HUDEP-2 (cell line): ENCODE results near the gene FLRT2.

Experiments
- DNase-seq, 76 experiments: peaks; one replicate each; lab custom pipeline; 2025; ENCODE audit not compliant: unreplicated experiment in 76 of 76; lab: John Stamatoyannopoulos, UW

Gene FLRT2

DNA sequence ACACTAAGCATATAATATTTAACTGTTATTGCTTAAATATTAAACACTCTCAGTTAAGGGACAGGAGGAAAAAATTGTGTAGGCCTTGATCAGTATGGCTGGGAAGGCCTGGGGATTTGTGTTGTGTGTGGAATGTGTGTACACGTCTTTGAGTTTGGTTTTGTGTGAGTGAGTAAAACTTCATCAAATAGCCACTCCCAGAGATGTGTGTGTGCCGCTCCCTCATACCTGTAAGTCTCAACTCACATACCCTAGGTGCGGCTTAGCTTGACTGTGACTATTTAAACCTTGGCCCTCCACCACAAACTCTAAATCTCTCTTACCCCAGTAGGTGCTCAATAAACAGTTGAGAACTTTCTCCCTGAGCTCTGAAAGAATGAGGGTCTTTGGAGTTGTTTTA is 64.3 kb downstream of the FLRT2 start:
- no peak for DNase-seq

DNA sequence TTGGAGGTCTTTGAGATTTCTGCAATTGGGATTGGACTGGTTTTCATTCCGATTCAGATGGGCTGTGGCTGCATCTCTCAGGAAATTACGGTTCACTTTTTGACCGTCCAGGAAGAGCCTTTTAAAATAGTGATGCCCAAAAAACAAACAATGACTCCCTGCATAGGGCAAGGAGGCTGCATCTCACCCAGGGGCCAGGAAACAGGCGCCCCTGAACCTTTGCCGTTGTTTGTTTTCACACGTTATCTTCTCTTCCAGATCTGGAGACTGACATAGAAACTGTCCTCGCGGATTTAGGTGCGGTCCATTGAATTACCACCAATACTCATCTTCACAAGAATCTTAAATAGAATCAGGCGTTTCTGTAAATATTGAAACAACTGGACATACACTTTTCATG is 66.0 kb downstream of the FLRT2 start:
- no peak for DNase-seq

DNA sequence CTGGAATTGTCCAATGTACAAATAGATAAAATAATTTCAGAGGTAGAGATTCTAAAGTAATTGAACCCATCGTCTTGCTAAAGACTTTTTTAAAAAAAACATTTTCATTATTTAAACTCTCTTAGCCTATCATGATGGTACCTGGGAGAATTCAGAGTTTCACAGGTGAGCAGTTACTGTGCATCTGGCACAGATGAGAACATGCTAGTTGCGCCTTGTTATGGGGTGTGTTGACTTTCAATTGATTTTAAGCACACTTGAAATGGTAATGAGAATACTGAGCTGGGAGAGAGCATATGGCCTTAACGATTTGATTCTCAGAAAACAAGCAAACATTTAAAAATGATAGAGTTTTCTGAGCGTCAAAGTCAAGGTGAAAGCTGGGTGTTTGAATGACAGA is 66.6 kb downstream of the FLRT2 start:
- no peak for DNase-seq

DNA sequence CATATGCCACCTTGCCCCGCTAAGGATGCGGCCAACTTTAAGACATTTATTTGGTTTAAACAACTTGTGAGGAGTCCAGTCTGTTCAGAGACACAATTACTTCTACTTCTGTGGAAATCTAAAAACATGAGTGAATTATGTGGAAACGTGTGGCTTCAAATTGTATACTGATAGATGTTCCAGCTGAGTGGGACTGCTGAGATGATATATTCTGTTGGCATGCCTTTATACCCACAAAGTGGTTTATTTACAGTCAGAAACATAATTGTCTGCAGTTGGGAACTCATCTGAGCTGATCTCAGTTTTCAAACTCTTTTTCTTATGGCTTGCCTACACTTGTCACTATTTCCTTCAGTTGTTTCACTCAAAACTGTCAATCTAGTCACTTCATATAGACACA is 67.8 kb downstream of the FLRT2 start:
- DNase-seq = no peak

DNA sequence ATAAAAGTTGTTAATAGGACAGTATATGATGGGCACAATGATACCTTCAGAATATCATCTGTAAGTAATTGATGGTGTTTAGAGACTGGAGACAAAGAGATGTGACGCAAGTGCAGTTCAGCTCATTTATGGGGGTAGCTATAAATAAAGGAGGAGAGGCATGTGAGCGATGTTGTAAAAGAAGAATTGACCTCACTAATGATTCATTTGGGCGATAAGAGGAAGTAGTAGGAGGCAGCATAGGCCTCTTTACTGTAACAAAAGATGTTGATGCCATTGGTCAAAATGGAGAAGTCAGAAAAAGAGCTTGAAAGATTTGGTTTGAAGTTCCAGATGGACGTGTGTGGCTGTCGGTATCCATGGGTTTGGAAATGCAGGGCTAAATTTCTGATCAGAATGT is 70.0 kb downstream of the FLRT2 start:
- DNase-seq = no peak

DNA sequence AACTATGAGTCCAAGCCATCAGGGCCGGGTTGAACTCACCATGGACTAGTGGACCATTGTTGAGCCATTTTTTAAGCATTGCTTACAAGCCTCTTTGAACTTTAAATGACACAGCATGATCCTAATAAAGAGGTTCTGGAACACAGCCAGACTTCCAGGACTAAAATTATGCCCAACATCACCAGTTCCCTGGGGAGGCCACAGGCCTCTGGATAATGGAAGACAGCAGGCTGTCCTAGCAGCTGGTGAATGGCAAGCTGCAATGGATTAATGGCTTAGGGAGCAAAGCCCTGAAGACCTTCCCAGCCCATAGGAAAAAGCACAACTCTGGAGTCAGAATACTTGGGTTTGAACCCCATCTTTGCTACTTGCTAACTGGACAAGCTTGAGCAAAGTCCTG is 71.3 kb downstream of the FLRT2 start:
- no peak for DNase-seq

DNA sequence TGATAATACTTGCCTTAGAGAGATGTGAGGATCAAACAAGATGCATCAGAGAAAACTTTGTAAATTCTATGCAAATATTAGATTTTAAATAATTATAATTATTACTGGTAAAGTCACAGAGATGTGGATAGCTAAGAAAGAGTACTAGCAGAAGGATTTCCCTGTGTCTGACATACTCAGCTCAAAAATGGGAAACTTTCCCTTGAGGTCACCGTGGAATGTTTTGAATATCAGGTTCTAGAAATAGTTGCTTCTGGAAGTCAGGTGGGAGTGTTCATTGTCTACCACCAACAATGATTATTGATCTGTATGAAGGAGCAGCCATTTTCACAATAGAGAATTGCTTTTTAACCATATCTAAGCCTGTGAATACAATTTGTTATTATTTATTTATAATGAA is 71.7 kb downstream of the FLRT2 start:
- no peak for DNase-seq

DNA sequence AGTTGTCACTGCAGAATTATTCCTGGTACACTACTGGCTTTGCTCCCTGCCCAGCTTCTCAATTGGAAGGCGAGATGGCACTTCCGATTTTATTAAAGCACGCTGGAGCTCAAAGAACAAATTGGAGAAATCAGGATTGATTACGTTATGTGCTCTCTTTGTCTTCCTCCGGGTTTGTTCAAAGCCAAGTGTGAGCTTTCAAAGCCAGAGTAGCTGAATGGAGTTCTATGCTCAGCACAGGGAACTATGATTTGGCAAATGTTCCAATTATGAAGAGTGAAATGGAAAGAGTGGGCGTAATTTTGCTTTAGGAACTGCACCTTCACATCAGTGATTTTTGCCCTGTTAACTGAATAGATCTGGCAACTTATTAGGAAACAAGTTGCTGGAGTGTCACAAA is 72.4 kb downstream of the FLRT2 start:
- no peak for DNase-seq

DNA sequence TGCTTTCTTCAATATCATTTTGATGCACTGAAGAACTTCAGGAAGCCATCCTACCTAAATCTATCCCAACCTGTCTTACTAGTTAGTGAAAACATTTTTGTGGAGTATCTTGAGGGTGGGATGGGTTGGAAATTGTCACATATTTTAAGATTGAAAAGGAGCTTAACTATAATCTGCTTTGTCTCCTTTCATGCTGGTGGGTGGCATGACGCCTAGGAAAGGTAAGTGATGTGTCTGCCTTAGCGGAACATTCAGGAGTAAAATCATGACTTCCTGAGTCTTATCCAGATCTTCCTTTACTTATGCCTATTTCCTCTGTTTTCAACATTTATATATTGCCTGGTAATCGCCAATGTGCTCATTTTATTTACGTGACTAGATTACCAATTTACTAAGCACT is 74.1 kb downstream of the FLRT2 start:
- no peak for DNase-seq

DNA sequence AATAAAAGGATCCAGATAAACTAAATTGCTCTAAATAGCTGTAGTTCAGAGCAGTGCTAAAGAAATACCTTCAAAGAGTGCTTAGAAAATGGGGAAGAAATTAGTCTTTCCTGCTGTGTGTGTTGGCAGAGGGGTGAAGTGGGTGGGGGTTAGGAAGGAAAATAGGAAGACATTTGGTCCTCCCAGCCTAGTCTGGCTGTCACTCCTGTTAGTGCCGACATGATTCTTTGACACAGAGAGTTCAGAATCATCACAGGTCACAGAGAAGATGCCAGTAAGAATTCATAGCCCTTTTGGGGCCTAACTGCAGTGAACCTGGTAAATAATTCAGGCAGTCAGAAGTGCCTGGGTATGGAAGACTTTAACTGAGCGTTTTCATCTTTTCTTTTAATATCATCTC is 74.8 kb downstream of the FLRT2 start:
- no peak for DNase-seq

DNA sequence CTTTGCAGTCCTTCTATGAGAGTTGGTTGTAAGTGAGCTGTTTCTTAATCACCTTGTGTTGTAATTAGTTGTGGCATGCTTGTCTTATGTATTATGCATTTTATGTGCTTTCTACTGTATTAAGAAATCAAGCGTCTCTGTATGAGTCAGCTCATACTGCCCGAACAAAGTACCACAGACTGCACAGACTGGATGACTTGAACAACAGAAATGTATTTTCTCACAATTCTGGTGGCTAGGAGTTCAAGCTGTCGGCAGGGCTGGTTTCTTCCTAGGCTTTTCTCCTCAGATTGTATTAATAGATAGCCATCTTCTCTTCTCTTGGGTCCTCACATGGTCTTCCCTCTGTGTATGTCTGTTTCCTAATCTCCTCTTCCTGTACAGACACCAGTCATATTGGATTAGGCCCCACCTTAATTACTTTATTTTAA is 77.7 kb downstream of the FLRT2 start:
- no peak for DNase-seq

DNA sequence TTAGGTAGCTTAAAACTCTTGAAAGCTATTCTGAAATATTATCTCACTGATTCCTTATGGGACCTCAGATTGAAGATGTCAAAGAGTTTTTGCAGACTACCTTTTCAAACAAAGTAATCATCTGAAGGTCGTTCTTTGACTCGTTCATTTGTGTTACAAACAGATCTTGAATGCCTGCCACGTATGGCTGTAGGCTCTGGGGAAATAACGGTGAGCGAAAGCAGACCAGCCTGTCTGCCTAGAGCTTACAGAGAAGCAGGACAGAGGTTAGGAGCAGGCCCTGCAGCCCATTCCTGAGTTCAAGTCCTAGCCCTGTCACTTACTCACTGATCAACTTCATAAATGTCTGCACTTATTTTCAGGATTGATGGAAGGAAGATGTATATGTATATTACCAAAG is 83.6 kb downstream of the FLRT2 start:
- no peak for DNase-seq

DNA sequence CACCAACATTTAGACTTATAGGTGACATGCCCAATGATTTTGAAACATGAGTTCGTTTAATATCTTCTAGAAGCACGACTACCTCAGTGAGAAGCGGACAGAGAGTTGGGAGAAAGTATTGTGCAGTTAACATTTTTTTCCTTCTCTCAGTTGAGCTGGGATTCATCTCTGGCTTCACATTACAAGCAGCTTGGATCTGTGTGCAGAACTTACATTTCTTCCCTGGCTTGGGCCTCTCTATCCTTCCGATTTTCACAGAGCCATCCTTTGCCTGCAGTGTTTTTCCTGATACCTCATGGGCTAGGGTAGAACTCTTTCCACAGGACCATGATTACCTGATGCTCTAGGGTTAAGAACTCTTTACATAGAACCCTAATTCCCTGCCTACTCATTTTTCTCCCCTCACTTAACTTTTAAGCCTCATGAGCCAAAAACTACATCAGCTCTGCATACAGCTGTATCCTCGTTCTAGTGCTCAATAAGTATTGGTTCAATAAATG is 86.5 kb downstream of the FLRT2 start:
- no peak for DNase-seq

DNA sequence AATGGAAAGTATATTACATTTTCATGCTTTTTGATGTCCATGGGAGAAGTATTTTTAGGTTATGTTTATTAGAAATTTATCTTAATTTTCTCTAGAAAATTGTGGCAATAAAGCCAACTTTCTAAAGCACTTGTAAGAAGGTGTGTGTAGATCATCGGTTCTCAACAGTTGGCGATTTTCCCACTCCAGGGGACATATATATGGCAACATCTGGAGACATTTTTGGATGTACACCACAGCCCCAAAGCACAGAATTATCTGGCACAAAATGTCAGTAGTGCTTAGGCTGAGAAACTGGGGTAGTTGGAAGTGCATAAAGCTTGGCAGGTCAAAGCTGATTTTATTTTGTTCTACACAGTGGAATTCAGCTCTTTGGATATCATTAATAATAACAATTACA is 86.9 kb downstream of the FLRT2 start:
- no peak for DNase-seq

DNA sequence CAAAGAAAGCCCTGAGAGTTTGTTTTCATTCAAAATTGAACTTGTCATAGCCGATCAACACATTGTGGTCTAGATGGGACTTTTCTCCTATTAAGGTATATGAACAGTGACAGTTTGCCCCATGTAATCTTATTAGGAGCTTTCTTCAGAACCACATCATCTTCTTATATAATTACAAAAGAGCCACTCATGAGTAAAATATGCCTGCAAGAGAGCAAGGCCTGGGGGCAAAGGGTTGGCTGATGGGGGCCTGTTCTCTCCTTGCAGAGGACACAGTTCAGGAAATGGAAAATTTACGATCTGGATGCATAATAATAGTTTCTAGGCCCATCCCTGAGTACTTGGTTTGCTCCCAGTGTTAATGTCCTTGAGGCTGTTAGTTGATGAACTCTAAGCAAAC is 87.8 kb downstream of the FLRT2 start:
- no peak for DNase-seq

DNA sequence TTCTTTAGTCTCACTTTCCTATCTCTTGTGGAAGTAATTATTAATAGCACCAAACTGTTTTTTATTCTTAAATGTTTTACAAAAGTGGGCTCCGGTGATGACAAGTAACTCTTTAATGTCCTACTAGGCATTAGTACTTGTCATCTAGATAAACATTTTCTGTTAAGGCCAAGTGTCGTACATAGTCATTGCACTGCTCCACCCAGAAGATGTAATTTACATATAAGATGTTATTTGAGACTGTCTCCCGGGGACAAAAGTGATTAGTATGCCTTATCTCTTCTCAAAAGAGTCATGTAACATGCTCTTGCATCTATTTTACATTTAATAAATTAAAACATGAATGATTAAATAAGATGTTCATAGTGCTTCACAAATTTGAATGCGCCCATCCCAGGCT is 88.4 kb downstream of the FLRT2 start:
- no peak for DNase-seq

DNA sequence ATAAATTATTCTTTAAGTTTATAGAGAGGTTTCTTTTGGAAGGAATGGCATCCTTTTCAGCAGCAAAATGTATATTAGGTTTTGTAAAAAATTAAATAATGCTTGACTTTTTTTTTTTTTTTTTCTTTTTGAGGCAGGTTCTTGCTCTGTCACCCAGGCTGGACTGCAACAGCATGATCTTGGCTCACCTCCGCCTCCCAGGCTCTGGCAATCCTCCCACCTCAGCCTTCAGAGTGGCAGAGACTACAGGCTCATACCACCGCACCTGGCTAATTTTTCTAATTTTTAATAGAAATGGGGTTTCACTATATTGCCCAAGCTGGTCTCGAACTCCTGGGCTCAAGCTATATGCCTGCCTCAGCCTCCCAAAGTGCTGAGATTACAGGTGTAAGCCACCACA is 89.0 kb downstream of the FLRT2 start:
- DNase-seq = no peak

DNA sequence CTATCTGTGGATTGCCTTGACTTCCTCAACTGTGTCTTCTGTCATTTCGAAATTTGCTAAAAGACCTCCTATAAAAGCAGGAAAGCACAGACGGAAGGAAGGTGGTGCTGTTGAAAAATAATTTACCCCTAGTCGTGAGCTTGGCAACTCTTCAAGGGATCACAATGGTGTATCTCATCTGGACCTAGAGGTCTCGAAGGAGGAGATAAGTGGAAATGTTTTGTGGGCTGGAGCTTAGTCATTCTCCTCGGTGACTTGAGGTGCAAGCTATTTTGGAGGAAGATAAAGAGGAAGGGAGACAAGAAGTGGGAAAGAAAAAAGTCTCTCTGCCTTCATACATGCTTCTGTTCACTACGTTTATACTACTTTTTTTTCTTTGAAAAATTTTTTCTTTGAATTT is 89.9 kb downstream of the FLRT2 start:
- peak in 42 of 76 experiments; percentile 6 to 84 (median 46) for DNase-seq

DNA sequence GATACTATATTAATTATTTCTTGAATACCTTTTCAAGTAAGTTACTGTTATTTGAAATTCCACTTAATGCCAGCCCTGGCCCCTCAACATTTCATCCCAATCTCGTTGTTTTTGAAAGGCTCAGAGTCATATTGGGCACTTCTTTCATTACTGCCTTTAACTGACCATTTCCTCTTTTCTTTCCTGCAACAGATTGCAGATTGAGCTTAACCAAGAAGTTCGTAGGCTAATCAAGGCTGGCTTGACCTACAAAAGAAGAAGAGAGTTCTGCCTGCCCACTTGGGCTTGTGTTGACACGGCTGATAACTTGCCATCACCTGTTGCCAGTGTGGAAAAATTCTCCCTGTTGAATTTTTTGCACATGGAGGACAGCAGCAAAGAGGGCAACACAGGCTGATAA is 91.0 kb downstream of the FLRT2 start:
- DNase-seq = no peak

DNA sequence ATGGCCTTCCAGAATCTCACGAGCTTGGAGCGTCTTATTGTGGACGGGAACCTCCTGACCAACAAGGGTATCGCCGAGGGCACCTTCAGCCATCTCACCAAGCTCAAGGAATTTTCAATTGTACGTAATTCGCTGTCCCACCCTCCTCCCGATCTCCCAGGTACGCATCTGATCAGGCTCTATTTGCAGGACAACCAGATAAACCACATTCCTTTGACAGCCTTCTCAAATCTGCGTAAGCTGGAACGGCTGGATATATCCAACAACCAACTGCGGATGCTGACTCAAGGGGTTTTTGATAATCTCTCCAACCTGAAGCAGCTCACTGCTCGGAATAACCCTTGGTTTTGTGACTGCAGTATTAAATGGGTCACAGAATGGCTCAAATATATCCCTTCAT is 92.2 kb downstream of the FLRT2 start:
- no peak for DNase-seq

DNA sequence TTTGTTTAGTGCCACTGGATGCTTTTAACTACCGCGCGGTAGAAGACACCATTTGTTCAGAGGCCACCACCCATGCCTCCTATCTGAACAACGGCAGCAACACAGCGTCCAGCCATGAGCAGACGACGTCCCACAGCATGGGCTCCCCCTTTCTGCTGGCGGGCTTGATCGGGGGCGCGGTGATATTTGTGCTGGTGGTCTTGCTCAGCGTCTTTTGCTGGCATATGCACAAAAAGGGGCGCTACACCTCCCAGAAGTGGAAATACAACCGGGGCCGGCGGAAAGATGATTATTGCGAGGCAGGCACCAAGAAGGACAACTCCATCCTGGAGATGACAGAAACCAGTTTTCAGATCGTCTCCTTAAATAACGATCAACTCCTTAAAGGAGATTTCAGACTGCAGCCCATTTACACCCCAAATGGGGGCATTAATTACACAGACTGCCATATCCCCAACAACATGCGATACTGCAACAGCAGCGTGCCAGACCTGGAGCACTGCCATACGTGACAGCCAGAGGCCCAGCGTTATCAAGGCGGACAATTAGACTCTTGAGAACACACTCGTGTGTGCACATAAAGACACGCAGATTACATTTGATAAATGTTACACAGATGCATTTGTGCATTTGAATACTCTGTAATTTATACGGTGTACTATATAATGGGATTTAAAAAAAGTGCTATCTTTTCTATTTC is 93.2 kb downstream of the FLRT2 start:
- no peak for DNase-seq

DNA sequence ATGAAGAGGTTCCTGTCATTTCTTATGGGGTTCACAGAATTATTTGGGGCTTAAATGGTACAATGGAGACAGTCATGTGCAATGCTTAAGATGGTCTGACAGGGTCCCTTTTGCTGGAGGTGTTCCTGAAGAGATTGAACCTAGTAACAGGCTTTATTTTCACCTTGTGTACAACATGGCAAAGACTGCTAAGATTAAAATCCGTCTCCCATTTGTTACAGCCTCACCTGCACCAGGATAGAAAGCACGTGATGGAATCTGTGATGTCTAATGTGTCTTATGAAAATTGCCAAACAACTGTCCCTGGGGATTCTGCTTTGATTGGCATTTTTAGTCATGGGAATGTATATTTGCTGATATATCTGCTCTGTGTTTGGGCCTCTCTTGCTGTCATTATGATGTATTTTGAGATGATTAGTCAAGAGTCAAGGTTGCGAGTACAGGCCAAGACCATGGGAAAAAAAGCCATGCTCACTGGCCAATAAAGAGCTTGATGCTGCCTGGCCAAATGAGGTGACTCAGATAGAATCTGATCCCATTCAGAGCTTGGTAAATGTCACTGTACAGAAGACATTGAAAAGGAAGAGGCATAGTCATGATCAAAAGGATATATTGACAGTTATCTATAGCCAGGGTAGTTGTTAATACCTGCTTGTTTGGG is 96.1 kb downstream of the FLRT2 start:
- DNase-seq = no peak

DNA sequence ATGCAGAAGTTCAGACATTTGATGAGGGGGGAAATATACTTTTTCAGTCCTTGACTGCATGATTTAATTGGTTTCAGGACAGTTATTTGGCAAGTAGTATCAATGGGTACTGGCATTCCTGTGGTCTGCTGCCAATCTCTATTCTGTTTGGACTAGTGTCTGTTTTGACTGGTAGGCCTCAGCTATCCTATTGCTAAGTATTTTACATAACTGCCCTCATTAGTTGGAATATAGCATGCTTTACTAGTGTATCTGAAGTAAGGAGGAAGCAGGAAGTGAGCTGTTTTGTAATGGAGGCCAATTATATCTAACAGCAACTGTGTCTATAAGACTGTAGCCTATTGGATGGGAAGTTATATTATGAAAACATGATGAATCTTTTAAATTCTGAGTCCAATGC is 104.3 kb downstream of the FLRT2 start:
- no peak for DNase-seq
